GM23338 (cell line): ENCODE results near the gene CCDC179. TPM values are rescaled to one million over a fixed set of nuclear protein-coding genes. Genes with fewer than 3 reads are reported as not detected.

Source experiments
- ATAC-seq: fragments of 200-7000 bp; cut with Tn5 transposase; 3 replicates; pipeline ENCODE4 v1.9.1; 2020
- DNase-seq: peaks from one replicate; pipeline ENCODE4 v3.0.0-alpha.2; 2015; ENCODE audit warnings: low spot score
- H2AFZ ChIP-seq: fragments of 200-600 bp; sonication (generic); 2 replicates; pipeline ENCODE4 v1.8.0; 2016; ENCODE audit warnings: antibody characterized with exemption, mild to moderate bottlenecking, moderate library complexity
- H3F3A ChIP-seq: fragments of 200-600 bp; sonication (generic); replicated peaks from 2 replicates; pipeline ENCODE4 v1.8.0; 2017; ENCODE audit warnings: antibody characterized with exemption, mixed run types, low read depth
- H3K27ac ChIP-seq: fragments of 200-600 bp; sonication (generic); 2 replicates; pipeline ENCODE4 v1.6.1; 2016; ENCODE audit warnings: low read depth
- H3K27me3 ChIP-seq: fragments of 200-600 bp; sonication (generic); 2 replicates; pipeline ENCODE4 v1.8.0; 2016; ENCODE audit warnings: mild to moderate bottlenecking, mixed run types, moderate library complexity; ENCODE audit not compliant: insufficient read depth
- H3K36me3 ChIP-seq: fragments of 200-600 bp; sonication (generic); 2 replicates; pipeline ENCODE4 v1.8.0; 2016; ENCODE audit warnings: mild to moderate bottlenecking; ENCODE audit not compliant: insufficient read depth
- H3K4me1 ChIP-seq: fragments of 200-600 bp; sonication (generic); 2 replicates; pipeline ENCODE4 v1.8.0; 2016; ENCODE audit warnings: mild to moderate bottlenecking, moderate library complexity; ENCODE audit not compliant: insufficient read depth
- H3K4me2 ChIP-seq: fragments of 200-600 bp; sonication (generic); 2 replicates; pipeline ENCODE4 v1.7.1; 2017; ENCODE audit warnings: mixed run types
- H3K4me3 ChIP-seq: fragments of 200-600 bp; sonication (generic); 2 replicates; pipeline ENCODE4 v1.6.1; 2016; ENCODE audit warnings: mixed run types
- H3K79me2 ChIP-seq: fragments of 200-600 bp; sonication (generic); replicated peaks from 2 replicates; pipeline ENCODE4 v1.8.0; 2017; ENCODE audit warnings: mild to moderate bottlenecking; ENCODE audit not compliant: insufficient read depth
- H3K9me2 ChIP-seq: fragments of 200-600 bp; sonication (generic); 2 replicates; pipeline ENCODE4 v1.8.0; 2017; ENCODE audit not compliant: insufficient read depth
- H4K20me1 ChIP-seq: fragments of 200-600 bp; sonication (generic); replicated peaks from 2 replicates; pipeline ENCODE4 v1.8.0; 2017; ENCODE audit warnings: mild to moderate bottlenecking; ENCODE audit not compliant: insufficient read depth
- H3K27ac Mint-ChIP-seq: 2 replicates; pipeline ENCODE4 v1.8.0; 2020; ENCODE audit warnings: inconsistent platforms, mild to moderate bottlenecking, moderate library complexity, mixed read lengths
- H3K27me3 Mint-ChIP-seq: 3 replicates; pipeline ENCODE4 v1.8.0; 2022; ENCODE audit warnings: low read depth, mild to moderate bottlenecking, moderate library complexity, mixed read lengths, inconsistent platforms; ENCODE audit not compliant: insufficient read depth, poor library complexity
- H3K36me3 Mint-ChIP-seq: 3 replicates; pipeline ENCODE4 v1.8.0; 2021; ENCODE audit warnings: low read depth, mild to moderate bottlenecking, inconsistent platforms, moderate library complexity, mixed read lengths
- H3K4me1 Mint-ChIP-seq: 3 replicates; pipeline ENCODE4 v1.8.0; 2020; ENCODE audit warnings: mild to moderate bottlenecking, inconsistent platforms, mixed read lengths
- H3K4me3 Mint-ChIP-seq: 3 replicates; pipeline ENCODE4 v1.8.0; 2021; ENCODE audit warnings: moderate library complexity, mild to moderate bottlenecking, inconsistent platforms, mixed read lengths
- H3K9me3 Mint-ChIP-seq: 3 replicates; pipeline ENCODE4 v1.8.0; 2020; ENCODE audit warnings: moderate library complexity, mild to moderate bottlenecking, inconsistent platforms, mixed read lengths
- CREB1 ChIP-seq: fragments of 250-450 bp; sonication (Bioruptor Pico); IDR thresholded peaks from 2 replicates; pipeline ENCODE4 v1.5.0; 2020; ENCODE audit warnings: low read depth, mild to moderate bottlenecking, moderate library complexity
- EZH2 ChIP-seq: fragments of 200-600 bp; sonication (generic); IDR thresholded peaks from one replicate; pipeline ENCODE4 v1.8.0; 2017; ENCODE audit warnings: antibody characterized with exemption, mild to moderate bottlenecking, low read depth; ENCODE audit not compliant: unreplicated experiment
- JUNB ChIP-seq: IDR thresholded peaks from one replicate; pipeline ENCODE4 v1.6.1; 2016; ENCODE audit warnings: antibody characterized with exemption; ENCODE audit not compliant: unreplicated experiment
- NANOG ChIP-seq: IDR thresholded peaks from 2 replicates; pipeline ENCODE4 v1.6.1; 2016; ENCODE audit warnings: antibody characterized with exemption, borderline replicate concordance
- POLR2AphosphoS5 ChIP-seq: IDR thresholded peaks from 2 replicates; pipeline ENCODE4 v1.6.1; 2016; ENCODE audit warnings: antibody characterized with exemption, low read depth
- STAT1 ChIP-seq: IDR thresholded peaks from one replicate; pipeline ENCODE4 v1.6.1; 2016; ENCODE audit warnings: antibody characterized with exemption; ENCODE audit not compliant: unreplicated experiment
- ZNF114 ChIP-seq: fragments of 250-450 bp; sonication (Bioruptor Pico); IDR thresholded peaks from 2 replicates; pipeline ENCODE4 v1.5.0; 2020; ENCODE audit warnings: mild to moderate bottlenecking, moderate library complexity
- ZNF331 ChIP-seq: fragments of 250-450 bp; sonication (Bioruptor Pico); IDR thresholded peaks from 2 replicates; pipeline ENCODE4 v1.5.0; 2020; ENCODE audit warnings: low read depth, mild to moderate bottlenecking, moderate library complexity
- polyA plus RNA-seq: library from polyadenylated mRNA; unstranded; fragments of >200 nt; fragmentation: Nextera tagmentation; extraction: Ambion mirVana; gene quantifications from 2 replicates; pipeline ENCODE4 v1.2.1, GENCODE V29; 2016
- total RNA-seq: library from RNA; depleted of rRNA; stranded (reverse); fragments of >200 nt; shearing (Covaris generic); gene quantifications from 2 replicates; pipeline ENCODE4 v1.2.3, GENCODE V29; 2014
- TF ChIP-seq, protein P1 (sequence below), 2 experiments: fragments of 200-600 bp in 1 of 2; sonication (generic) in 1 of 2; conservative IDR thresholded peaks; 2 replicates each; pipeline versions ENCODE4 v1.5.1 to v1.6.1; 2016 to 2017; ENCODE audit warnings: antibody characterized with exemption in 2 of 2, low read depth in 2 of 2, mild to moderate bottlenecking in 2 of 2, moderate library complexity in 1 of 2
- TF ChIP-seq, protein P2 (sequence below): IDR thresholded peaks from 2 replicates; pipeline ENCODE4 v1.6.1; 2016; ENCODE audit warnings: antibody characterized with exemption
- TF ChIP-seq, protein P3 (sequence below): IDR thresholded peaks from one replicate; pipeline ENCODE4 v1.6.1; 2018; ENCODE audit warnings: antibody characterized with exemption; ENCODE audit not compliant: unreplicated experiment
- TF ChIP-seq, protein P4 (sequence below): fragments of 250-450 bp; sonication (Bioruptor Pico); IDR thresholded peaks from 2 replicates; pipeline ENCODE4 v1.5.0; 2020; ENCODE audit warnings: mild to moderate bottlenecking, moderate library complexity

CCDC179 gene
- total and polyA plus RNA-seq, 2 experiments from 2014 or later, result not detected

DNA sequence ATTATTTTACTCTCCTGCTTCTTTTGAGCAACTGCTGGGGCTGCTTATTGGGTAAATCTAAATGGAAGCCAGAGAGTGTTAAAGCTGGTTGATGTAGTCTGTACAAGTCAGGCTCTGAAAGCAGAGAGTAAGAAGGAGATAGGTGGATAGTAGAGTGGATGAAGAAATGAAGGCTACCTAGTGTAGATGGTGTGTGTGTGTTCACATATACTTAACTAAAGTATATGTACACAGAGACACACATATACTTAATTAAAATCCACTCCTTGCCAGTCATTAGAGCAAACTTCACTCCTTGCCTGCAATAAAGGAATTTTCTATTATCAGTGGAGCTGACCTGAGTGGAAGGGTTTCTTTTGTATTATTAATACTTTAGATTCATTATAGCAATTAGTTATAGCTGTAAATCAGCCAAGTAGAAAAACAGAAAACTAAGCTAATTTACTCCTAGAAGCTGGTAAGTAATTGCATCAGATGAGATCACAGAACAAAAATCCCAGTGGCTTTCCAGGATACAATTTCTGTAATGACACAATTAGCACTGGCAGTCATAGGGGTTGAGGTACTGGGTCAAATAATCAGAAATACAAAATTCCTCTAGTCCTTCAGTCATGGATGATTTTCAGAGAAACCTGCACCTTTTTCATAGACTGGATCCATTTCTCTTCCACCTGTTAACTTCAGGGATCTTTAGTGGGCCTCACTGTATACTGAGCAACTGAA lies 40.7 kb upstream of the CCDC179 start:
- Mint-ChIP-seq H3K36me3 (no peaks in the 10 kb centered on the region), H3K27me3 (peaks cover 1% of the 10 kb centered on the region), H3K4me3 (no peak overlapping the region), H3K27ac (no peak overlapping the region), H3K9me3 (no peaks in the 10 kb centered on the region), H3K4me1 (peaks cover 8% of the 10 kb centered on the region; the same call in 2 of the 3 replicates)
- DNase-seq, result no peak
- TF ChIP-seq EZH2 (no peak), ZNF331 (CRISPR knock-in tag) (no peak), CREB1 (CRISPR knock-in tag) (no peak), JUNB (no peak), POLR2AphosphoS5 (no peak), ZNF114 (CRISPR knock-in tag) (no peak), STAT1 (no peak), NANOG (no peak)
- TF ChIP-seq, protein P1, sequence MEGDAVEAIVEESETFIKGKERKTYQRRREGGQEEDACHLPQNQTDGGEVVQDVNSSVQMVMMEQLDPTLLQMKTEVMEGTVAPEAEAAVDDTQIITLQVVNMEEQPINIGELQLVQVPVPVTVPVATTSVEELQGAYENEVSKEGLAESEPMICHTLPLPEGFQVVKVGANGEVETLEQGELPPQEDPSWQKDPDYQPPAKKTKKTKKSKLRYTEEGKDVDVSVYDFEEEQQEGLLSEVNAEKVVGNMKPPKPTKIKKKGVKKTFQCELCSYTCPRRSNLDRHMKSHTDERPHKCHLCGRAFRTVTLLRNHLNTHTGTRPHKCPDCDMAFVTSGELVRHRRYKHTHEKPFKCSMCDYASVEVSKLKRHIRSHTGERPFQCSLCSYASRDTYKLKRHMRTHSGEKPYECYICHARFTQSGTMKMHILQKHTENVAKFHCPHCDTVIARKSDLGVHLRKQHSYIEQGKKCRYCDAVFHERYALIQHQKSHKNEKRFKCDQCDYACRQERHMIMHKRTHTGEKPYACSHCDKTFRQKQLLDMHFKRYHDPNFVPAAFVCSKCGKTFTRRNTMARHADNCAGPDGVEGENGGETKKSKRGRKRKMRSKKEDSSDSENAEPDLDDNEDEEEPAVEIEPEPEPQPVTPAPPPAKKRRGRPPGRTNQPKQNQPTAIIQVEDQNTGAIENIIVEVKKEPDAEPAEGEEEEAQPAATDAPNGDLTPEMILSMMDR (conservative IDR thresholded peaks at IDR 0.05; ENCODE audit: low read depth in 2 of 2), result no peak
- TF ChIP-seq, protein P2, sequence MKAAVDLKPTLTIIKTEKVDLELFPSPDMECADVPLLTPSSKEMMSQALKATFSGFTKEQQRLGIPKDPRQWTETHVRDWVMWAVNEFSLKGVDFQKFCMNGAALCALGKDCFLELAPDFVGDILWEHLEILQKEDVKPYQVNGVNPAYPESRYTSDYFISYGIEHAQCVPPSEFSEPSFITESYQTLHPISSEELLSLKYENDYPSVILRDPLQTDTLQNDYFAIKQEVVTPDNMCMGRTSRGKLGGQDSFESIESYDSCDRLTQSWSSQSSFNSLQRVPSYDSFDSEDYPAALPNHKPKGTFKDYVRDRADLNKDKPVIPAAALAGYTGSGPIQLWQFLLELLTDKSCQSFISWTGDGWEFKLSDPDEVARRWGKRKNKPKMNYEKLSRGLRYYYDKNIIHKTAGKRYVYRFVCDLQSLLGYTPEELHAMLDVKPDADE, result no peak
- TF ChIP-seq, protein P3, sequence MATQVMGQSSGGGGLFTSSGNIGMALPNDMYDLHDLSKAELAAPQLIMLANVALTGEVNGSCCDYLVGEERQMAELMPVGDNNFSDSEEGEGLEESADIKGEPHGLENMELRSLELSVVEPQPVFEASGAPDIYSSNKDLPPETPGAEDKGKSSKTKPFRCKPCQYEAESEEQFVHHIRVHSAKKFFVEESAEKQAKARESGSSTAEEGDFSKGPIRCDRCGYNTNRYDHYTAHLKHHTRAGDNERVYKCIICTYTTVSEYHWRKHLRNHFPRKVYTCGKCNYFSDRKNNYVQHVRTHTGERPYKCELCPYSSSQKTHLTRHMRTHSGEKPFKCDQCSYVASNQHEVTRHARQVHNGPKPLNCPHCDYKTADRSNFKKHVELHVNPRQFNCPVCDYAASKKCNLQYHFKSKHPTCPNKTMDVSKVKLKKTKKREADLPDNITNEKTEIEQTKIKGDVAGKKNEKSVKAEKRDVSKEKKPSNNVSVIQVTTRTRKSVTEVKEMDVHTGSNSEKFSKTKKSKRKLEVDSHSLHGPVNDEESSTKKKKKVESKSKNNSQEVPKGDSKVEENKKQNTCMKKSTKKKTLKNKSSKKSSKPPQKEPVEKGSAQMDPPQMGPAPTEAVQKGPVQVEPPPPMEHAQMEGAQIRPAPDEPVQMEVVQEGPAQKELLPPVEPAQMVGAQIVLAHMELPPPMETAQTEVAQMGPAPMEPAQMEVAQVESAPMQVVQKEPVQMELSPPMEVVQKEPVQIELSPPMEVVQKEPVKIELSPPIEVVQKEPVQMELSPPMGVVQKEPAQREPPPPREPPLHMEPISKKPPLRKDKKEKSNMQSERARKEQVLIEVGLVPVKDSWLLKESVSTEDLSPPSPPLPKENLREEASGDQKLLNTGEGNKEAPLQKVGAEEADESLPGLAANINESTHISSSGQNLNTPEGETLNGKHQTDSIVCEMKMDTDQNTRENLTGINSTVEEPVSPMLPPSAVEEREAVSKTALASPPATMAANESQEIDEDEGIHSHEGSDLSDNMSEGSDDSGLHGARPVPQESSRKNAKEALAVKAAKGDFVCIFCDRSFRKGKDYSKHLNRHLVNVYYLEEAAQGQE, result no peak
- TF ChIP-seq, protein P4, sequence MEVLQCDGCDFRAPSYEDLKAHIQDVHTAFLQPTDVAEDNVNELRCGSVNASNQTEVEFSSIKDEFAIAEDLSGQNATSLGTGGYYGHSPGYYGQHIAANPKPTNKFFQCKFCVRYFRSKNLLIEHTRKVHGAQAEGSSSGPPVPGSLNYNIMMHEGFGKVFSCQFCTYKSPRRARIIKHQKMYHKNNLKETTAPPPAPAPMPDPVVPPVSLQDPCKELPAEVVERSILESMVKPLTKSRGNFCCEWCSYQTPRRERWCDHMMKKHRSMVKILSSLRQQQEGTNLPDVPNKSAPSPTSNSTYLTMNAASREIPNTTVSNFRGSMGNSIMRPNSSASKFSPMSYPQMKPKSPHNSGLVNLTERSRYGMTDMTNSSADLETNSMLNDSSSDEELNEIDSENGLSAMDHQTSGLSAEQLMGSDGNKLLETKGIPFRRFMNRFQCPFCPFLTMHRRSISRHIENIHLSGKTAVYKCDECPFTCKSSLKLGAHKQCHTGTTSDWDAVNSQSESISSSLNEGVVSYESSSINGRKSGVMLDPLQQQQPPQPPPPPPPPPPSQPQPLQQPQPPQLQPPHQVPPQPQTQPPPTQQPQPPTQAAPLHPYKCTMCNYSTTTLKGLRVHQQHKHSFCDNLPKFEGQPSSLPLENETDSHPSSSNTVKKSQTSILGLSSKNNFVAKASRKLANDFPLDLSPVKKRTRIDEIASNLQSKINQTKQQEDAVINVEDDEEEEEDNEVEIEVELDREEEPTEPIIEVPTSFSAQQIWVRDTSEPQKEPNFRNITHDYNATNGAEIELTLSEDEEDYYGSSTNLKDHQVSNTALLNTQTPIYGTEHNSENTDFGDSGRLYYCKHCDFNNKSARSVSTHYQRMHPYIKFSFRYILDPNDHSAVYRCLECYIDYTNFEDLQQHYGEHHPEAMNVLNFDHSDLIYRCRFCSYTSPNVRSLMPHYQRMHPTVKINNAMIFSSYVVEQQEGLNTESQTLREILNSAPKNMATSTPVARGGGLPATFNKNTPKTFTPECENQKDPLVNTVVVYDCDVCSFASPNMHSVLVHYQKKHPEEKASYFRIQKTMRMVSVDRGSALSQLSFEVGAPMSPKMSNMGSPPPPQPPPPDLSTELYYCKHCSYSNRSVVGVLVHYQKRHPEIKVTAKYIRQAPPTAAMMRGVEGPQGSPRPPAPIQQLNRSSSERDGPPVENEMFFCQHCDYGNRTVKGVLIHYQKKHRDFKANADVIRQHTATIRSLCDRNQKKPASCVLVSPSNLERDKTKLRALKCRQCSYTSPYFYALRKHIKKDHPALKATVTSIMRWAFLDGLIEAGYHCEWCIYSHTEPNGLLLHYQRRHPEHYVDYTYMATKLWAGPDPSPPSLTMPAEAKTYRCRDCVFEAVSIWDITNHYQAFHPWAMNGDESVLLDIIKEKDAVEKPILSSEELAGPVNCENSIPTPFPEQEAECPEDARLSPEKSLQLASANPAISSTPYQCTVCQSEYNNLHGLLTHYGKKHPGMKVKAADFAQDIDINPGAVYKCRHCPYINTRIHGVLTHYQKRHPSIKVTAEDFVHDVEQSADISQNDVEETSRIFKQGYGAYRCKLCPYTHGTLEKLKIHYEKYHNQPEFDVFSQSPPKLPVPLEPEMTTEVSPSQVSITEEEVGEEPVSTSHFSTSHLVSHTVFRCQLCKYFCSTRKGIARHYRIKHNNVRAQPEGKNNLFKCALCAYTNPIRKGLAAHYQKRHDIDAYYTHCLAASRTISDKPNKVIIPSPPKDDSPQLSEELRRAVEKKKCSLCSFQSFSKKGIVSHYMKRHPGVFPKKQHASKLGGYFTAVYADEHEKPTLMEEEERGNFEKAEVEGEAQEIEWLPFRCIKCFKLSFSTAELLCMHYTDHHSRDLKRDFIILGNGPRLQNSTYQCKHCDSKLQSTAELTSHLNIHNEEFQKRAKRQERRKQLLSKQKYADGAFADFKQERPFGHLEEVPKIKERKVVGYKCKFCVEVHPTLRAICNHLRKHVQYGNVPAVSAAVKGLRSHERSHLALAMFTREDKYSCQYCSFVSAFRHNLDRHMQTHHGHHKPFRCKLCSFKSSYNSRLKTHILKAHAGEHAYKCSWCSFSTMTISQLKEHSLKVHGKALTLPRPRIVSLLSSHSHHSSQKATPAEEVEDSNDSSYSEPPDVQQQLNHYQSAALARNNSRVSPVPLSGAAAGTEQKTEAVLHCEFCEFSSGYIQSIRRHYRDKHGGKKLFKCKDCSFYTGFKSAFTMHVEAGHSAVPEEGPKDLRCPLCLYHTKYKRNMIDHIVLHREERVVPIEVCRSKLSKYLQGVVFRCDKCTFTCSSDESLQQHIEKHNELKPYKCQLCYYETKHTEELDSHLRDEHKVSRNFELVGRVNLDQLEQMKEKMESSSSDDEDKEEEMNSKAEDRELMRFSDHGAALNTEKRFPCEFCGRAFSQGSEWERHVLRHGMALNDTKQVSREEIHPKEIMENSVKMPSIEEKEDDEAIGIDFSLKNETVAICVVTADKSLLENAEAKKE, result no peak
- Histone ChIP-seq H4K20me1 (no peaks in the 10 kb centered on the region), H3K27me3 (no peaks in the 10 kb centered on the region), H3K4me1 (no peaks in the 10 kb centered on the region), H3K27ac (no peak overlapping the region), H3K4me3 (no peak overlapping the region), H3K9me2 (0 out of 2 replicates have a peak, but pooled peaks cover 3% of the 10 kb centered on the region), H3K79me2 (no peaks in the 10 kb centered on the region), H3K36me3 (no peaks in the 10 kb centered on the region), H3F3A (no peaks in the 10 kb centered on the region), H3K4me2 (no peak overlapping the region), H2AFZ (no peak overlapping the region)
- no peak for ATAC-seq
